HepG2 (cell line): ENCODE data around the gene TOB1. TPM values are rescaled to one million over a fixed set of nuclear protein-coding genes. Genes with fewer than 3 reads are reported as not detected.

Experiments
- ARID5B ChIP-seq: IDR thresholded peaks from 2 replicates; pipeline ENCODE4 v1.4.0; 2020; ENCODE audit warnings: mild to moderate bottlenecking, missing genetic modification reagents
- GFI1 ChIP-seq: sonication (generic); formaldehyde crosslinking; IDR thresholded peaks from 2 replicates; pipeline ENCODE4 v1.5.0; 2020; ENCODE audit warnings: missing genetic modification reagents, mild to moderate bottlenecking, borderline replicate concordance
- HNRNPH1 ChIP-seq: fragments of 200-400 bp; formaldehyde crosslinking; optimal IDR thresholded peaks from 2 replicates; pipeline ENCODE3; 2017; ENCODE audit warnings: mild to moderate bottlenecking, low read depth, low read length
- JUN ChIP-seq: sonication (generic); formaldehyde crosslinking; IDR thresholded peaks from 2 replicates; pipeline ENCODE4 v1.4.0; 2020; ENCODE audit warnings: mild to moderate bottlenecking, missing genetic modification reagents
- MAFG ChIP-seq: sonication (generic); formaldehyde crosslinking; IDR thresholded peaks from 2 replicates; pipeline ENCODE4 v1.5.1; 2020; ENCODE audit warnings: mild to moderate bottlenecking, missing genetic modification reagents
- MAZ ChIP-seq, 2 experiments: sonication (generic) in 1 of 2; formaldehyde crosslinking in 1 of 2; IDR thresholded peaks; 2 replicates each; pipeline versions ENCODE4 v1.5.0 to v1.6.1; 2012 to 2020; ENCODE audit warnings: low read depth in 2 of 2, mild to moderate bottlenecking in 2 of 2, borderline replicate concordance in 1 of 2, improper control_type of control experiment in 1 of 2, low read length in 1 of 2, missing genetic modification reagents in 1 of 2, moderate library complexity in 1 of 2
- ZBED4 ChIP-seq: sonication (generic); formaldehyde crosslinking; IDR thresholded peaks from 2 replicates; pipeline ENCODE4 v1.4.0; 2020; ENCODE audit warnings: missing genetic modification reagents, borderline replicate concordance
- ZNF609 ChIP-seq: sonication (generic); formaldehyde crosslinking; IDR thresholded peaks from 2 replicates; pipeline ENCODE4 v1.4.0; 2020; ENCODE audit warnings: mild to moderate bottlenecking, missing genetic modification reagents, borderline replicate concordance
- polyA plus RNA-seq, 8 experiments: library from polyadenylated mRNA; depleted of rRNA in 3 of 8; stranded (reverse) in 7 of 8; unstranded in 1 of 8; fragments of >200 nt; fragmentation: Illumina TruSeq in 4 of 8; extraction: Trizol in 4 of 8; gene quantifications; 2 replicates each; pipeline versions ENCODE4 v1.2.1 to v1.2.3, GENCODE V29; 2011 to 2016; ENCODE audit warnings: low read depth in 4 of 8, missing spikeins in 1 of 8, mixed read lengths in 1 of 8; ENCODE audit not compliant: insufficient read depth in 1 of 8
- total RNA-seq, 5 experiments: library from RNA; depleted of rRNA; stranded (reverse); fragments of >200 nt; fragmentation: Illumina TruSeq; extraction: Trizol; gene quantifications; 2 replicates each; pipeline ENCODE4 v1.2.3, GENCODE V29; 2016; ENCODE audit warnings: low read depth in 1 of 5
- TF ChIP-seq, protein P1 (sequence below): sonication (generic); formaldehyde crosslinking; IDR thresholded peaks from 2 replicates; pipeline ENCODE4 v1.4.0; 2020; ENCODE audit warnings: low read depth, missing genetic modification reagents

Gene TOB1
- total and polyA plus RNA-seq, 2 of the 13 experiments (the other 11 are each of a cell fraction or from before 2014, with no cell fraction given), result 21.9 to 57.7 TPM

DNA sequence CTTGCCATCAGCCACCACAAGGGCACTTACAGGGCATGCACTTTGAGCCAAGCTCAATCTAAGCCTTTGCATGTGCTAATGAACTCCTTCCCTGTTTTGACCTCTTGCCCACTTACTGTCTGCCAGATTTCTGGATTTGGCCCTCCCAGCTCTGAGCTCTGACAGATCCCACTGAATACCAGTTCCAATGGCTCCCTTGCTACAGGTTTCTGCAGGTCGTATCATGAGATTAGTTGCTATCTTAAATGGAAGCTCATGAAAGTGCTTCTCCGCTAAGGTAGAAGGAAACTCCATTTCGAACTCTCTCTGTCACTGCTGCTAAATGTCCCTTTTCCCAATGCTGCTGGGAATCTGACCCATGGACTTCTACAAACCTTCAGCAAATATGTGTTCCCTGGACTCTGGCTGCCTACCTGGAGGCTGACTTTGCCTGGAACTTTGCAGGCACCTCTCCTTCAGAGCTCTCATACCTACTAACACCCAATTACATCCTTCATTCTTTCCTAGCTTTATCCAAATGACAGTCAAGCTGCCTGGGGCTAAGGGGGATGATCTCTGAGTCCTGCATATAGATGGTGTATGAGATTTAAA, 23.5 kb upstream of the TOB1 start (continued):
- peak; percentile 42; the same call in 1 of the 2 replicates for TF ChIP-seq ZNF609 (CRISPR knock-in tag)
- no peak for TF ChIP-seq HNRNPH1
- TF ChIP-seq ZBED4 (CRISPR knock-in tag), result peak; percentile 48; the same call in 1 of the 2 replicates
- TF ChIP-seq MAFG (CRISPR knock-in tag), result no peak
- TF ChIP-seq, protein P1, sequence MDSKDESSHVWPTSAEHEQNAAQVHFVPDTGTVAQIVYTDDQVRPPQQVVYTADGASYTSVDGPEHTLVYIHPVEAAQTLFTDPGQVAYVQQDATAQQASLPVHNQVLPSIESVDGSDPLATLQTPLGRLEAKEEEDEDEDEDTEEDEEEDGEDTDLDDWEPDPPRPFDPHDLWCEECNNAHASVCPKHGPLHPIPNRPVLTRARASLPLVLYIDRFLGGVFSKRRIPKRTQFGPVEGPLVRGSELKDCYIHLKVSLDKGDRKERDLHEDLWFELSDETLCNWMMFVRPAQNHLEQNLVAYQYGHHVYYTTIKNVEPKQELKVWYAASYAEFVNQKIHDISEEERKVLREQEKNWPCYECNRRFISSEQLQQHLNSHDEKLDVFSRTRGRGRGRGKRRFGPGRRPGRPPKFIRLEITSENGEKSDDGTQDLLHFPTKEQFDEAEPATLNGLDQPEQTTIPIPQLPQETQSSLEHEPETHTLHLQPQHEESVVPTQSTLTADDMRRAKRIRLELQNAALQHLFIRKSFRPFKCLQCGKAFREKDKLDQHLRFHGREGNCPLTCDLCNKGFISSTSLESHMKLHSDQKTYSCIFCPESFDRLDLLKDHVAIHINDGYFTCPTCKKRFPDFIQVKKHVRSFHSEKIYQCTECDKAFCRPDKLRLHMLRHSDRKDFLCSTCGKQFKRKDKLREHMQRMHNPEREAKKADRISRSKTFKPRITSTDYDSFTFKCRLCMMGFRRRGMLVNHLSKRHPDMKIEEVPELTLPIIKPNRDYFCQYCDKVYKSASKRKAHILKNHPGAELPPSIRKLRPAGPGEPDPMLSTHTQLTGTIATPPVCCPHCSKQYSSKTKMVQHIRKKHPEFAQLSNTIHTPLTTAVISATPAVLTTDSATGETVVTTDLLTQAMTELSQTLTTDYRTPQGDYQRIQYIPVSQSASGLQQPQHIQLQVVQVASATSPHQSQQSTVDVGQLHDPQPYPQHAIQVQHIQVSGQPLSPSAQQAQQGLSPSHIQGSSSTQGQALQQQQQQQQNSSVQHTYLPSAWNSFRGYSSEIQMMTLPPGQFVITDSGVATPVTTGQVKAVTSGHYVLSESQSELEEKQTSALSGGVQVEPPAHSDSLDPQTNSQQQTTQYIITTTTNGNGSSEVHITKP, result 0 out of 2 replicates have a peak, but pooled peaks have one; percentile 17
- TF ChIP-seq JUN, result no peak
- 0 out of 2 replicates have a peak, but pooled peaks have one; percentile 34 for TF ChIP-seq ARID5B (CRISPR knock-in tag)
- TF ChIP-seq MAZ (IDR thresholded peaks at IDR 0.05; ENCODE audit: borderline replicate concordance, low read depth, low read length), result no peak
- TF ChIP-seq MAZ (CRISPR knock-in tag; IDR thresholded peaks at IDR 0.05; ENCODE audit: low read depth), result peak; percentile 34; the same call in 1 of the 2 replicates
- peak; percentile 39; the same call in 1 of the 2 replicates for TF ChIP-seq GFI1 (CRISPR knock-in tag)
